NB4 (cell line): ENCODE data around the gene CFAP90.

Source experiments
- DNase-seq: peaks from one replicate; pipeline ENCODE4 v3.0.0; 2010; ENCODE audit warnings: low read depth
- H3K4me3 ChIP-seq: one replicate; pipeline ENCODE4 v1.5.1; 2011; ENCODE audit warnings: mild to moderate bottlenecking, low read depth, low read length, moderate library complexity
- MAX ChIP-seq: IDR thresholded peaks from 2 replicates; pipeline ENCODE4 v1.6.1; 2011; ENCODE audit warnings: low read depth, low read length
- MYC ChIP-seq: IDR thresholded peaks from 2 replicates; pipeline ENCODE4 v1.6.1; 2011; ENCODE audit warnings: low read depth, low read length
- POLR2A ChIP-seq: IDR thresholded peaks from 2 replicates; pipeline ENCODE4 v1.6.1; 2011; ENCODE audit warnings: mild to moderate bottlenecking; ENCODE audit not compliant: insufficient read length; ENCODE audit errors: extremely low read depth
- TF ChIP-seq, protein P1 (sequence below): IDR thresholded peaks from one replicate; pipeline ENCODE4 v1.5.1; 2012; ENCODE audit warnings: low read depth, low read length

CFAP90 gene

GRCh38 chr5:7850395-7851239 is at the start of gene CFAP90:
Gene CFAP90 (minus strand): TSS chr5:7851133. CDS start chr5:7851021, 112 bp downstream.
- DNase-seq, result no peak
- H3K4me3 ChIP-seq, result no peak within 1 kb of the TSS
- TF ChIP-seq MAX (no peak), MYC (no peak), POLR2A (no peak)
- TF ChIP-seq, protein P1, sequence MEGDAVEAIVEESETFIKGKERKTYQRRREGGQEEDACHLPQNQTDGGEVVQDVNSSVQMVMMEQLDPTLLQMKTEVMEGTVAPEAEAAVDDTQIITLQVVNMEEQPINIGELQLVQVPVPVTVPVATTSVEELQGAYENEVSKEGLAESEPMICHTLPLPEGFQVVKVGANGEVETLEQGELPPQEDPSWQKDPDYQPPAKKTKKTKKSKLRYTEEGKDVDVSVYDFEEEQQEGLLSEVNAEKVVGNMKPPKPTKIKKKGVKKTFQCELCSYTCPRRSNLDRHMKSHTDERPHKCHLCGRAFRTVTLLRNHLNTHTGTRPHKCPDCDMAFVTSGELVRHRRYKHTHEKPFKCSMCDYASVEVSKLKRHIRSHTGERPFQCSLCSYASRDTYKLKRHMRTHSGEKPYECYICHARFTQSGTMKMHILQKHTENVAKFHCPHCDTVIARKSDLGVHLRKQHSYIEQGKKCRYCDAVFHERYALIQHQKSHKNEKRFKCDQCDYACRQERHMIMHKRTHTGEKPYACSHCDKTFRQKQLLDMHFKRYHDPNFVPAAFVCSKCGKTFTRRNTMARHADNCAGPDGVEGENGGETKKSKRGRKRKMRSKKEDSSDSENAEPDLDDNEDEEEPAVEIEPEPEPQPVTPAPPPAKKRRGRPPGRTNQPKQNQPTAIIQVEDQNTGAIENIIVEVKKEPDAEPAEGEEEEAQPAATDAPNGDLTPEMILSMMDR, result no peak

- no peak for TF ChIP-seq MYC
- TF ChIP-seq, protein P1, result peak; percentile 33
- H3K4me3 ChIP-seq, result no peak overlapping the region
- peak; percentile 62 for DNase-seq
Measured at GRCh38 chr5:7897014-7897600, 46.2 kb upstream of the CFAP90 start.

DNA sequence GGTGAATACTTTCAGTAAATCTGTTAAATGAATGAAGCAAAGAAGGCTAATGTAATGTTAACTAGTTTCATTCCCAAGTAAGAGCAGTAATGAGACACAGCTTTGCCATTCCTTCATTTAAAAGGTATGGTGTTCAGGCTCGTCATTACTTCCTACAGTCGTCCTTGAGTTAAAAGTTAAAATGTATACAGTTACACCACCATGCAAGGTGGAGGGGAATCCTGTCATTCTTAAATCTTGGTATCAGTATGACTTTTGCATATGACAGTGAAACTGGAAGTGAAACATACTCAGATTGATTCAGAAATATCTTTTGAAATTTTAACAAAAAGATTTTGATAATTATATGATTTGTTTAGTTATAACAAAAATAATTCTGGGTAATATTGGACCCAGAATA is 43.9 kb upstream of the CFAP90 start:
- no peak for DNase-seq
- TF ChIP-seq POLR2A, result no peak
- TF ChIP-seq MYC, result no peak
- TF ChIP-seq, protein P1, result no peak
- no peak for TF ChIP-seq MAX
- no peak overlapping the region for H3K4me3 ChIP-seq

- no peak for DNase-seq
- no peak overlapping the region for H3K4me3 ChIP-seq
- TF ChIP-seq MYC (no peak), MAX (no peak), POLR2A (no peak)
- TF ChIP-seq, protein P1, result no peak
Measured at GRCh38 chr5:7894439-7894838, 43.5 kb upstream of the CFAP90 start.

DNA sequence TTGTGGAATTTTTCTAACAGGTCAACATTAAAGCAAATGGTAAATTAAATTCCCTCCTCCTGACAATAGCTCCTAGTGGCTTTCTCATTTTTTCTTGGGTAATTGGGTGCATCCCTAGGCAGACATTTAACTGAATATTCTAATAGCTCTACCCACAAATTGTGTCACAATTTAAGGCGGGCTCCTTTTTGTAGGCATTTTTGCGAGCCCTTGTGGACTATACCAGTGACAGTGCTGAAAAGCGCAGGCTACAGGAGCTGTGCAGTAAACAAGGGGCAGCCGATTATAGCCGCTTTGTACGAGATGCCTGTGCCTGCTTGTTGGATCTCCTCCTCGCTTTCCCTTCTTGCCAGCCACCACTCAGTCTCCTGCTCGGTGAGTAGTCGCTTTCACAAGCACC is 38.0 kb upstream of the CFAP90 start:
- no peak overlapping the region for H3K4me3 ChIP-seq
- TF ChIP-seq POLR2A (no peak), MAX (no peak), MYC (no peak)
- TF ChIP-seq, protein P1, result no peak
- DNase-seq, result peak; percentile 82
